Suprapubic skin (tissue), 4 donors: Measurements from ENCODE around the gene ACSL3.

ENCODE experiments used
- CTCF ChIP-seq, 2 donors: fragments of 200-600 bp in 1 of 2; fragments of 450-650 bp in 1 of 2; sonication (generic) in 1 of 2; IDR thresholded peaks; one replicate each; pipeline ENCODE4 v1.5.1; 2016 to 2019; ENCODE audit warnings: antibody characterized with exemption in 2 of 2, mild to moderate bottlenecking in 1 of 2, moderate library complexity in 1 of 2
- EP300 ChIP-seq: sonication (generic); formaldehyde crosslinking; IDR thresholded peaks from one replicate; pipeline ENCODE4 v1.6.1; 2017; ENCODE audit warnings: antibody characterized with exemption
- POLR2A ChIP-seq, 2 donors: fragments of 450-650 bp; IDR thresholded peaks; one replicate each; pipeline ENCODE4 v1.6.1; 2017; ENCODE audit warnings: antibody characterized with exemption in 2 of 2, mild to moderate bottlenecking in 2 of 2, moderate library complexity in 2 of 2
- POLR2AphosphoS5 ChIP-seq, 3 donors: sonication (generic); formaldehyde crosslinking; IDR thresholded peaks; one replicate each; pipeline ENCODE4 v1.6.1; 2017; ENCODE audit warnings: antibody characterized with exemption in 3 of 3

- TF ChIP-seq CTCF (IDR thresholded peaks at IDR 0.05) (no peak), POLR2A (IDR thresholded peaks at IDR 0.05) (no peak), EP300 (no peak), POLR2AphosphoS5 (IDR thresholded peaks at IDR 0.05) (no peak)
Observed at GRCh38 chr2:222926915-222927314, 66.1 kb downstream of the ACSL3 start.
